Measurements from ENCODE around the gene PADI6.
"Not testable (repeated sequence)": the region's sequence is repeated elsewhere in the genome, so short reads cannot be mapped to it uniquely, and the experiment has no call there.

Gene PADI6

GRCh38 chr1:17404034-17404684 lies 32.2 kb downstream of the PADI6 start:
- DNase-seq (ENCODE audit: low read depth in 2 of 2): no peak

- no peak for DNase-seq (ENCODE audit: low read depth in 2 of 2)
Observed at GRCh38 chr1:17404820-17405219, 32.8 kb downstream of the PADI6 start.

- DNase-seq (ENCODE audit: low read depth in 2 of 2): peak; percentile 32 to 35
Observed at GRCh38 chr1:17405898-17406759, 34.1 kb downstream of the PADI6 start.

- not testable (repeated sequence) for DNase-seq (ENCODE audit: low read depth in 2 of 2)
Observed at GRCh38 chr1:17406760-17407475, 34.9 kb downstream of the PADI6 start.

GRCh38 chr1:17407786-17408514 lies 36.0 kb downstream of the PADI6 start:
- not testable (repeated sequence) for DNase-seq (ENCODE audit: low read depth in 2 of 2)

GRCh38 chr1:17409391-17409811 lies 37.4 kb downstream of the PADI6 start:
- no peak for DNase-seq (ENCODE audit: low read depth in 2 of 2)

- no peak for DNase-seq (ENCODE audit: low read depth in 2 of 2)
Observed at GRCh38 chr1:17412093-17412870, 40.3 kb downstream of the PADI6 start.

DNA sequence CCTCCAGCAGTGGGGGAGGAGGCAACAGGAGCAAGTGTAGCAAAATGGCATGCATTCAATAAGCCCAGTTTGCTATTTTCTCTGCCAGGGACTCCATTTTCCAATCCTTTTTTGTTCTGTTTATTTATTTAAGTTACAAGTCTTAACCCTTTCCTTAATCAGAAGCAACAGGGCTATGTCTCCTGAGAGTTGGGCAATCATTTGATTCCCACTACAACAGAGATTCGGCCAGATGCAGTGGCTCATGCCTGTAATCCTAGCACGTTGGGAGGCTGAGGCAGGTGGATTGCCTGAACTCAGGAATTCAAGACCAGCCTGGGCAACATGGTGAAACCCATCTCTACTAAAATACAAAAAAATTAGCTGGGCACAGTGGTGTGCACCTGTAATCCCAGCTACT lies 42.0 kb downstream of the PADI6 start:
- DNase-seq (ENCODE audit: low read depth in 2 of 2): no peak

DNA sequence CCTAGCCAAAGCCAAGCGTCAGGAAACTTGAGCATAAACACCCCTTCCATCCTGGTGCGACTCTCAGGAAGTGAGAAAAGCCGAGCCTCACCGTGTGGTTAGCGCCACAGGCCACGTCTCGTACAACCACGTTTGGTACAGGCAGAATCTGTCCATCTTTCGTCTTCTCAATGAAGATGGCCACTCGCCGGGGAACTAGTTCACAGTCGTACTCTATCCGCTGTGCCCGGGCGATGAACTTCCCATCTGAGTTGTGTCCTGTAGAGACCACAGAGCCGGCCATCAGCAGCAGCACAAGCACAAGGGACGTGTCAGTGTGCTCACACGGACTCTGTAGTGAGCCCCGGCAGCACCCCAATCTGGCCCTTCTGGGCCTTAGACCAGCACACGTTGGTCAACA lies 44.4 kb downstream of the PADI6 start:
- DNase-seq (ENCODE audit: low read depth in 2 of 2): no peak

GRCh38 chr1:17419626-17420328 lies 47.8 kb downstream of the PADI6 start:
- DNase-seq (ENCODE audit: low read depth in 2 of 2): peak; percentile 53 to 54

GRCh38 chr1:17420391-17420918 lies 48.5 kb downstream of the PADI6 start:
- no peak for DNase-seq (ENCODE audit: low read depth in 2 of 2)

DNA sequence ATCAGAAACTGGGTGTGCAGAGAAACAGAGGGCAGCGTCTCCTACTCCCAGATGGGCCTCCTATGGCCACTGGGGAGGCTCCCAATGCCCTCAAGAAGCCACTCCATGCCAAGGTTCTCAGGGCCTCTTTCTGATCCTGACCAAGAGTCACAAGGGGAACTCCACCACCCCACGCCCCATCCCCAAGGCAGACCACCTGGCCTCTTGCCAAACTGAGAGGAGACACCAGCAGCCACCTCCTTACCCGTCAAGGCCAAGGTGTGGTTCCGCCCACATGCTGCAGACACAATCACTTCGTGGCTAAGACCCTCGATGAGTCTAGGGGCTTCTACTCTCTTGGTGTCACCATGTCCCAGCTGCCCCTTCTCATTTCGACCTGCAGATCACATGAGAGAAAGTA lies 50.5 kb downstream of the PADI6 start:
- no peak for DNase-seq (ENCODE audit: low read depth in 2 of 2)

- DNase-seq (ENCODE audit: low read depth in 2 of 2): no peak
Observed at GRCh38 chr1:17423781-17424245, 51.8 kb downstream of the PADI6 start.

GRCh38 chr1:17425806-17426600 lies 54.0 kb downstream of the PADI6 start:
- DNase-seq (ENCODE audit: low read depth in 2 of 2): no peak

GRCh38 chr1:17427696-17428660 lies 56.0 kb downstream of the PADI6 start:
- DNase-seq (ENCODE audit: low read depth in 2 of 2): no peak

GRCh38 chr1:17429183-17429582 lies 57.2 kb downstream of the PADI6 start:
- DNase-seq (ENCODE audit: low read depth in 2 of 2): no peak

DNA sequence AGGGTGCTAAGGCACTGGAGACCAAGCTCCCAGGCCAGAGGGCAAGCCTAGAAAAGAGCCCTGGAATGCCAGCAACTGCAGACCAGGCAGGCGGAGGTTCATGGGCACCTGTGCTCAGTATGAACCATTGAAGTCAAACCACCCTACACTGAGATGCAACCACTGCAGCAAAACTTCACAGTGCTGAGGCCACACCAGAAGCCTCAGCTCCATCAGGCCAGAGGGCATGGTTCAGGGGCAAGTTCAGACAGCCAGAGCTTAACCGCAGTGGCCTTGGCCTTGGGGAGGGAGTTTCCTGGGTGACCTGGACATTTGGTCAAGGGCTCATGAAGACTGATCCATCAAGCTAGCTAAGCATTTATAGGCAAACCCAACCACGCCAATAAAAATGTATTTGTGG lies 60.4 kb downstream of the PADI6 start:
- DNase-seq (ENCODE audit: low read depth in 2 of 2): no peak

- no peak for DNase-seq (ENCODE audit: low read depth in 2 of 2)
Observed at GRCh38 chr1:17433261-17433660, 61.3 kb downstream of the PADI6 start.
